ENCODE data around the gene SLC22A9.
A peak's percentile ranks its signal among the peaks of the same experiment; 100 is the strongest.
"Not testable (repeated sequence)": the region's sequence is repeated elsewhere in the genome, so short reads cannot be mapped to it uniquely, and the experiment has no call there.

The SLC22A9 gene

DNA sequence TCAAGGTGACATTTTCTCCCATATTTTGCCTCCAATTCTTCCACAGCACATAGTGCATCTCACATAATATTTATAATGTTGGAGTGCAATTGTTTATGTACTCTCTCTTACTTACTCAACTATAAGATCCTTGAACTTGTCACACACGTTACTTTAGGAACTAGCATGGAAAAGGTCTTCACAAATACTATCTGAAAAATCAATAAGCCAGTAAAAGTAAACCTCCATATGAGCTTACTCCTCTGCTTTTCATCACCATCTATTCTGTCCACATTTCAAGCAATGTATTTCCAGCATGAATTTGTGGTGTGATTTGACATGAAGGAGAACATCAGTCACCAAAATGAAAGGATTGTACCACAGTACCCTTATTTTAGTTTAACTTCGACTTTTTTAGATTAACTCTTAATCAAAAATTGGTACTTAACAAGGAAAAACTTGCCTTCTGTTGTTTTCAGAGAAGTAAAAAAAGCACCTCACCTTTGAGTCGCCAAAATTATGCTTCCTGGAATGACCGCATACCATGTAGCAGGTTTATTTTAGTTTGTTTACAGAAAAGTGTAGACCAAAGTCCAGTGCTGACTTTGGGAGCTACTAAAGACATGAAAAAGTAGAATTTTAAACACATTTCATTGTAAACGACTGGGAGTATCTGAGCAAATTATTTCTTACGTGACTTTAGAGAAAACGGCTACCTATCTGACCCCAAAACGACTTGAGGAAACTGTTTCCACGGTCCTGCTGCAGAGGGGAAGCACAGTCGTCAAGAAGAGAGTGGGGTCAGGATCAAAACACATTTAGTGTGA lies at the start of gene SLC22A9:
Gene SLC22A9, plus strand, starts transcription at position 621 of the 806 bp plus-strand sequence. CDS start 272 bp downstream, outside the sequence.
- no peak for DNase-seq

DNA sequence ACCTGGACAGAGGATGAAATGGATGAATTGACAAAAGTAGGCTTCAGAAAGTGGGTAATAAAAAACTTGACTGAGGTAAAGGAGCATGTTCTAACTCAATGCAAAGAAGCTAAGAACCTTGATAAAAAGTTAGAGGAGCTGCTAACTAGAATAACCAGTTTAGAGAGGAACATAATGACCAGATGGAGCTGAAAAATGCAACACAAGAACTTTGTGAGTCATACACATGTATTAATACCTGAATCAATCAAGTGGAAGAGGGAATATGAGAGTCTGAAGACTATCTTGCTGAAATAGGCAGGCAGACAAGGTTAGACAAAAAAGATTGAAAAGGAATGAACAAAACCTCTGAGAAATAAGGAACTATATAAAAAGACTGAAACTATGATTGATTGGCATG lies 47.9 kb upstream of the SLC22A9 start:
- no peak for DNase-seq

DNA sequence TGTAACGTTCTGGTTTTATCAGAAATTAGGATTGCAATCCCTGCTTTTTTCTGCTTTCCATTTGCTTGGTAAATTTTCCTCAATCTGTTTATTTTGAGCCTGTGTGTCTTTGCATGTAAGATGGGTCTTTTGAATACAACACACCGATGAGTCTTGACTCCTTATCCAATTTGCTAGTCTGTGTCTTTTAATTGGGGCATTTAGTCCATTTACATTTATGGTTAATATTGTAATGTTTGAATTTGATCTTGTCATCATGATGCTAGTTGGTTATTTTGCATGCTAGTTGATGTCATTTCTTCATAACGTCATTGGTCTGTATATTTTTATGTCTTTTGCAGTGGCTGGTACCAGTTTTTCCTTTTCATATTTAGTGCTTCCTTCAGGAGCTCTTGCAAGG lies 34.5 kb upstream of the SLC22A9 start:
- DNase-seq, result not testable (repeated sequence)

DNA sequence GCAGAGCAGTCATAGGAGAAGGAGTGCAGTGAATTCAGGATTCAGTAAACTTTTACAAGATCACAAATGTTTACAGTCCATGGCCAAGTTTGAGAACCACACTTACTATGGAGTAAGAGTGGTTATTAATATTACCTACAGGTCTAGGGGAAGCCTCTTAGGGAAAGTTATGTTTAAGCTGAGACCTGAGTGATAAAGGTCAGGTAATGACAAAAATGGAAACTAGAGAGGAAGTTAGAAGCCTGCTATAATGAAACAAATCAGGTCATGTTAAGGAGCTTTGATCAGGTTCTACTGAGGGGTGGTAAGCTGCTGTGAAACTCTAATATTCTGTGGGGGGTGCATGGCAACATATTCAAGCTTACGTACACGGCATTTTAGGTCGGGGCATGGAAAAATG lies 32.5 kb upstream of the SLC22A9 start:
- no peak for DNase-seq

DNA sequence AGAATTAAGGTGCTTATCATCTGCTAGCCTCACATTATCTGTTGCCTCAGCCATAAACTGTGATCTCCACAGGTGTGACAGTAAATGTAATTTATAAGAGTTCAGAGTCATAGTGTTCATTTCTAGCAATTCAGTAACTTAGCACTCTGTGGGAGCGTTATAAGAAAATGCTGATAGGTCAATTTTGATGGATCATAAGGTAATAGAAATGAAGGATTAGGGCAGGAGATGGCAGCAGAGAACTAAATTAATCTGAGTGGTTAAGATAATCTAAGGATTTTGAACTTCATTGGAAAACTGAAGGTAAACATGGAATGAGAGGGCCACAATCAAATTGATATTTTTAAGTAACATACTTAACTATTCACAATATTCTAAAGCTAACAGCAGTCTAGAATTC lies 26.5 kb upstream of the SLC22A9 start:
- DNase-seq, result no peak

DNA sequence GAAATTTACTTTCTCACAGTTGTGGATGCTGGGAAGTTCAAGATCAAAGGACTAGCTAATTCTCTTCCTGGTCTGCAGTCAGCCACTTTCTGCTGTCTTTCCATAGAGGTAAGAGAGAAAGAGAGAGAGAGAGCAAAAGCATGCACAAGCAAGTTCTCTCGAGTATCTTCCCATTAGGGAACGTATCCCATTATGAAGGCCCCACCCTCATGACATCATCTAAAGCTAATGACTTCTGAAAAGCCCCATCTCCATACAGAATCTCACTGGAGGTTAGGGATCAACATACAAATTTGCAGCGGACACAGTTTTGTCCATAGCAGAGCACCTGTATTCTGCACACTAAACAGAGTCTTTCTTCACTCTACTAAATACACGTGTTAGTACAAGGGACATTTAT lies 17.4 kb upstream of the SLC22A9 start:
- no peak for DNase-seq

DNA sequence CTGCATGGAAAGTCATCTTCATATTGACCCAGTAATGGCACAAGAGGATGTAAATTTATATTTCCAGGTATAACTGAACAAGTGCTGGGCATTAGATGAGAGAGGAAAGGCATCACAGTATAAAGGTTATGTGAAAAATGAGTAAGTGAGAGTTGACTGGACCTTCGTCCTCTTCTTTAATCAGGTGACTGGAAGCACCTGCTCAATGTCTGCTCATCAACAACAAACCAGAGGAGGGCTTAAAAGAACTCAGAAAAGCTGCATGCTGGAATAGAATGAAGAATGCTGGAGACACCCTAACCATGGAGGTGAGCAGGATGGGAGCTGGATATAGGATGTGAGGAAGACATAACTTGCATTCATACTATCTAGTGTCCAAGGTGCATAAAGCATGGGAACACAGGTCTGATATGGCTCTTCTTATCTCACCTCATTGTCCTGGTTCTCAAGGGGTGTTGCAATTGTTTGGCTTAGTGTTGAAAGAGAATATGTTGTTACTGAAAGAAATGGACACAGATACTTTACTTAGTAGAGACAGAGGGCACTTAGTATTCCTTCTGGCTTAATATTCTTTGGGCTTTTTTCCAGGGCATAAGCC lies 7.3 kb upstream of the SLC22A9 start:
- DNase-seq, result no peak

DNA sequence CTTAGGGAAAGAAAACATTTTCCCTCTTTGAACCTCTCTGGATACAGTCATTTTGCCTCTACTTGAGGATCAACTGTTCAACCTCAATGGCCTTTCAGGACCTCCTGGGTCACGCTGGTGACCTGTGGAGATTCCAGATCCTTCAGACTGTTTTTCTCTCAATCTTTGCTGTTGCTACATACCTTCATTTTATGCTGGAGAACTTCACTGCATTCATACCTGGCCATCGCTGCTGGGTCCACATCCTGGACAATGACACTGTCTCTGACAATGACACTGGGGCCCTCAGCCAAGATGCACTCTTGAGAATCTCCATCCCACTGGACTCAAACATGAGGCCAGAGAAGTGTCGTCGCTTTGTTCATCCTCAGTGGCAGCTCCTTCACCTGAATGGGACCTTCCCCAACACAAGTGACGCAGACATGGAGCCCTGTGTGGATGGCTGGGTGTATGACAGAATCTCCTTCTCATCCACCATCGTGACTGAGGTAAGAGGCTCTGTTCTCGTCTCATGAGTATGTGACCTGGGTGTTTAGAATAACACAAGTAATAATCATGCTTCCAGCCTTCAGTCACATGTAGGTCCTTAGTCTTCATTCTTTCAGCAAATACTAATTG lies 495 bp downstream of the SLC22A9 start:
- no peak for DNase-seq

DNA sequence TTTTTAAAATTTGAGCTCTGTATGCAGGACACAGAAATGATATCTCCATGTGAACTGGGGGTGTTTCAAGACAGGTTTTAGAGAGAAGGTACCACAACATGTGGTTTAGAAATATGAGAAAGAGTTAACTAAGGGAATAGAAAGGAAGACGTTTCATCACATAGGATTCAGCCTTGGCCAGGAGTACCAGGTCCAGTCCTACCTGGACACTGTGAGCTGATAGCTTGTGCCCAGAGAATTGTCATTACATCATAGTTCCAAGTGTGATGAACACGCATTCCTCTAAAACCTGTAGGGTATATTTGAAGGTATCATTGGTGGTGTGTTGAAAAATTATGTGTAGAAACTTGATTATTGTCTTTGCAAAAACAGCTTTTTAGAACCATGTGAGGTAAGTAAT lies 1.8 kb downstream of the SLC22A9 start:
- no peak for DNase-seq

DNA sequence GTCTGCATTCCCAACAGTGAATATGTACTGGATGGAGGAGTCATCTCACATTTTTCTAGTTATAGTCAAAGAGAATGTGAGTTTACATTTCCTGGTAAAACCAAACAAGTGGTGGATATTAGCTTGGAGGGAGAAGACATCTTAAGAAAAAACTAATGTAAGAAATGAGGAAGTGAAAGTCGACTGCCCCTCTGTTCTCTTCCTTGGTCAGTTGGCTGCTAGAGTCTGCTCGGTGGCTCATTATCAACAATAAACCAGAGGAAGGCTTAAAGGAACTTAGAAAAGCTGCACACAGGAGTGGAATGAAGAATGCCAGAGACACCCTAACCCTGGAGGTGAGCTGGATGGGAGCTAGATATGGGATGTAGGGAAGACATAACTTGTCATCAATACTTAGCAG lies 5.8 kb downstream of the SLC22A9 start:
- peak; percentile 34 for DNase-seq

DNA sequence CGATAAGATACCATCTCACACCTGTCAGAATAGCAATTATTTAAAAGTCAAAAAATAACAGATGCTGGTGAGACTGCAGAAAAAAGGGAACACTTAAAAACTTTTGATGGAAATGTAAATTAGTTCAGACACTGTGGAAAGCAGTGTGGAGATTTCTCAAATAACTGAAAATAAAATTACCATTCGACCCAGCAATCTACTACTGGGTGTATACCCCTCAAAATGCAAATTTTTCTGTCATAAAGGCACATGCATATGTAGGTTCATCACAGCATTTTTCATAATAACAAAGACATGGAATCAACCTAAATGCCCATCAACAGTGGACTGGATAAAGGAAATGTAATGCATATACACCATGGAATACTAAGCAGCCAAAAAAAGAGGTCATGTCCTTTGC lies 10.5 kb downstream of the SLC22A9 start:
- DNase-seq, result no peak

DNA sequence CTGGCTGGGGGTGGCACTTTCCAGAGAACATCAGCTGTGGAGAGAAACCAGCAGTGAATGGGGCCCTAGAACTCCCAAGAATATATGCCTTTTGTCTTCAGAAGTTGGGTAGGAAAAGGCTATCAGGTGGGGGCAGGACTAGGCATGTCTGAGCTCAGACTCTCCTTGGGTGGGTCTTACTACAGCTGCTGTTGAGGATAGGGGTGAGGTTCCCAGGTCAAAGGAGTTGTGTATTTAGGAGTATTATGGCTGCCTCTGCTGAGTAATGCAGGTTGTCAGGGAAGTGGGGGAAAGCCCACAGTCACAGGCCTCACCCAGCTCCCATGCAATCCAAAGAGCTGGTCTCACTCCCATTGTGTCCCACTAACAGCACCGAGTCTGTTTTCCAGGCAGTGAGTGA lies 26.1 kb downstream of the SLC22A9 start:
- no peak for DNase-seq

DNA sequence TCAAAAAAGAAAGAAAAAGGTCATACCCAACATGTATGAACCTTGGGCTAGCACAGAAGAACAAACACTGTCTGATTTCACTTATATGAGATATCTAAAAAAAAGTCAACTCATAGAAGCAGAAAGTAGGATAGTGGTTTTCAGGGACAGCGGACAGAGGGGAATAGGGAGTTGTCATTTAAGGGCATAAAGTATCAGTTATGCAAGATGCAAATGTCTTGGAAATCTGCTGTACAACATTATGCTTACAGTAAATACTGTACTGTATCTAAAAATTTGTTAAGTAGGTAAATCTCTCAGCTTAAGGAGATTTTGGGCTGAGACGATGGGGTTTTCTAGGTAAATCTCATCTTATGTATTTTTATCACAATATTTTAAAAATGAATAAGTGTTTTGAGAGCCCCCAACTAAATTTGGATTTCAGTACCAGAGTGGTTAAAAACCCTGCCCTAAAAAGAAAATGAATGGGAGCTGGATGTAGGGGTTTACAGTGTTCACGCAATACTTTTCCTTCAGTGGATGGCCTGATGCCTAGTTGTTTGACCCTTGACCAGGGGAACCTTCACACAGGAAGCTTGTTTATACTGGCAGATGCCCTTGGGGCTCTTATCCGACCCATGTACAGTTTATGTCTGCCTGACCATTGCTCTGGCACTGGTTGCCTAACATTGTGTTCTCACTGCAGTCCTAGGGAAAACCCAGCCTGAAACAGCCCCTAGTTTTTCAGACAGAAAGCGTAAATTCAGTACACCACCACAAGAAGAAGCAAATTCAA lies 34.8 kb downstream of the SLC22A9 start:
- DNase-seq, result no peak

DNA sequence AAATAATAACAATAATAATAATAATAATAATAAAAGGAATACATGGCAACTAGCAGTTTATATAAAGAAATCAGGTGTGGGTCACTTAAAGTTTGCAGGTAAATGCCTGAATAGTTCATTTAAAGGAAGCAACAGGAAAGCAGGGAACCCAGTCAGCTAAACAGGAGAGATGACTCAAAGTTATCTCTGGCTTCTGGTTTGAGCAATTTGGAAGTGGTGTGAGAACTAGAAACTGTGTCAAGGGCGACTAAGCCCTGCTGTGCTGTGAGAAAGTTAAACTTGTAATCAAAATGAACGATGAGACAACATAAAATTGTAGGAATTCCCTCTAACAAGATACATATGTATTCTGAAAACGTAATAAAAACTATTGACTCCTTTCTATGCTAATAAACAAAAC lies 35.5 kb downstream of the SLC22A9 start:
- DNase-seq, result no peak

DNA sequence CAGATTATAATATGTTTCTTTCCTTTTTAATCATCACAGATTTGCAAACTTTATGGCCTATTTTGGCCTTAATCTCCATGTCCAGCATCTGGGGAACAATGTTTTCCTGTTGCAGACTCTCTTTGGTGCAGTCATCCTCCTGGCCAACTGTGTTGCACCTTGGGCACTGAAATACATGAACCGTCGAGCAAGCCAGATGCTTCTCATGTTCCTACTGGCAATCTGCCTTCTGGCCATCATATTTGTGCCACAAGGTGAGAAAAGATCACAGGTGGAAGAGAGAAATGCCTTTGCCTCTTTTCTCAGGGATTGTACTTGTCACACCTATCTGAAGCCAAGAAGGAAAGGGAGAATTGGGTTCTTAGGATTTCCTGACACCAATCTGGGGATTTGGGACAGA lies 36.9 kb downstream of the SLC22A9 start:
- no peak for DNase-seq

DNA sequence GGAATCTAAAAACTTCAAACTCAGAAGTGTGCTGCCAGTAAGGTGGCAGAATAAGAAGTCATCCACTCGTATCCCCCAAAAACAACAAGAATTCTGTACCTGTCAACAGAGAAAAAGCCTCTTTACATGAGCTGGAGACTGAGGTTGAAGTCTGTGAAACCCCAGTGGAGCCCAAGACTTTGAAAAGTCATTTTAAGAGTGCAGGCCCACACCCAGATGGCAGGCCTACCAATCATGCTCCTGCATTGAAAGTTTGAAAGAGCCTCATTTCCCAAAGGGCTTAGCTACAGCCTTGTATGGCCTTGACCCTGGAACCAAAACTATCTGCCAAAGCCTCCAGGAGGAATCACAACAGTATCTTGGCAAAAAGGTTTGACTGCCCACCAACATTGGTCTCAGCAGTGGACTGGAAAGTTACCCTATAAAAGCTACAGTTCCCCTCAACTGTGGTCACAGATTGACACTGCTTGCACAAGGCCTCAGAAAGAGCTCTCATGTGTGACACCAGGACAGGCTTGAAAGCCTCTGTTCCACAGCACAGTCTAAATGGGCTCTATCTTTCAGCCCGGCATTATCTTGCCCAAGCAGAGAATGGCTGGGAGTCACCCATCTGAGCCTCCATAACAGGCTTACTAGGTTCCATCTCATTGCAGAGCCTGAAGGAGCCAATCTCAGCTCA lies 47.7 kb downstream of the SLC22A9 start:
- no peak for DNase-seq

DNA sequence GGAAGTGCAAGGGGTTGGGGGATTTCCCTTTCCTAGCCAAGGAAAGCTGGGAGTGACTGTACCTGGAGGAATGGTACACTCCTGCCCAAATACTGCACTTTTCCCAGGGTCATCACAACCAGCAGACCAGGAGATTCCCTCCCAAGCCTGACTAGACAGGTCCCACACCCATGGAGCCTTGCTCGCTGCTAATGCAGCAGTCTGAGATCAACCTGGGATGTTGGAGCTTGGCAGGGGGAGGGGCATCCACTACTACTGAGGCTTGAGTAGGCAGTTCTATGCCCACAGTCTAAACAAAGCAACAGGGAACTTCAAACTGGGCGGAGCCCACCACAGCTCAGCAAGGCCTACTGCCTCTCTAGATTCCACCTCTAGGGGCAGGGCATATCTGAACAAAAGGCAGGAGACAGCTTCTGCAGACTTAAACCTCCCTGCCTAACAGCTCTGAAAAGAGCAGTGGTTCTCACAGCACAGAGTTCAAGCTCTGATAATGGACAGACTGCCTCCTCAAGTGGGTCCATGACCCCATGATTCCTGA lies 58.5 kb downstream of the SLC22A9 start:
- no peak for DNase-seq

DNA sequence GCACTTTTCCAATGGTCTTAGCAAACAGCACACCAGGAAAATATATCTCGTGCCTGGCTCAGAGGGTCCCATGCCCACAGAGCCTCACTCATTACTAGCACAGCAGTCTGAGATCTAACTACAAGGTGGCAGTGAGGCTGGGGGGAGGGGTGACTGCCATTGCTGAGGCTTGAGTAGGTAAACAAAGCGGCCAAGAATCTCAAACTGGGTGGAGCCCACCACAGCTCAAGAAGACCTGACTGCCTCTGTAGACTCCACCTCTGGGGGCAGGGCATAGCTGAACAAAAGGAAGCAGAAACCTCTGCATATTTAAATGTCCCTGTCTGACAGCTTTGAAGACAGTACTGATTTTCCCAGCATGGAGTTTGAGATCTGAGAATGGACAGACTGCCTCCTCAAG lies 61.1 kb downstream of the SLC22A9 start:
- not testable (repeated sequence) for DNase-seq

DNA sequence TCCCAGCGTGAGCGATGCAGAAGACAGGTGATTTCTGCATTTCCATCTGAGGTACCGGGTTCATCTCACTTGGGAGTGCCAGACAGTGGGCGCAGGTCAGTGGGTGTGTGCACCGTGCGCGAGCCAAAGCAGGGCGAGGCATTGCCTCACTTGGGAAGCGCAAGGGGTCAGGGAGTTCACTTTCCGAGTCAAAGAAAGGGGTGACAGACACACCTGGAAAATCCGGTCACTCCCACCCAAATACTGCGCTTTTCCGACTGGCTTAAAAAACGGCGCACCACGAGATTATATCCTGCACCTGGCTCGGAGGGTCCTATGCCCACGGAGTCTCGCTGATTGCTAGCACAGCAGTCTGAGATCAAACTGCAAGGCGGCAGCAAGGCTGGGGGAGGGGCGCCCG lies 65.8 kb downstream of the SLC22A9 start:
- not testable (repeated sequence) for DNase-seq

DNA sequence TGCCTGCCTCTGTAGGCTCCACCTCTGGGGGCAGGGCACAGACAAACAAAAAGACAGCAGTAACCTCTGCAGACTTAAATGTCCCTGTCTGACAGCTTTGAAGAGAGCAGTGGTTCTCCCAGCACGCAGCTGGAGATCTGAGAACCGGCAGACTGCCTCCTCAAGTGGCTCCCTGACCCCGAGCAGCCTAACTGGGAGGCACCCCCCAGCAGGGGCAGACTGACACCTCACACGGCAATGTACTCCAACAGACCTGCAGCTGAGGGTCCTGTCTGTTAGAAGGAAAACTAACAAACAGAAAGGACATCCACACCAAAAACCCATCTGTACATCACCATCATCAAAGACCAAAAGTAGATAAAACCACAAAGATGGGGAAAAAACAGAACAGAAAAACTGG lies 66.2 kb downstream of the SLC22A9 start:
- not testable (repeated sequence) for DNase-seq

DNA sequence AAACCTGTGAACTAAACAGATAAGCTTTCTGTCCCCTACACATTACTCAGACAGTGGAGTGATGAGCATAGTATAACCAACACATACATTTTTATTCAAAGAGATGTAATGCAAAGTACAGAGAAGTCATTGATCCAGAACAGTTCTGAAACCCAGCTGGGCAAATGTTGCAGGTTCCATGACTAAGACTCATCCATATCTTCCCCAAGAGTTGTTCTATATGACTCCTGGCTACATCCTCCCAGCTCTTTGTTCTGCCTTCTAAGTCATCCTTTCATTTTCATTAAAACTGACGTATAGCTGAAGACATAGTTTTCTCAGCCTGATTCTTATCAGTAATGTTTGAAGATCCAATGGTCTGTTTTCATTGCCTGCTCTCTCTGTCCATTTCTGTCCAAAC lies 74.1 kb downstream of the SLC22A9 start:
- DNase-seq, result no peak

DNA sequence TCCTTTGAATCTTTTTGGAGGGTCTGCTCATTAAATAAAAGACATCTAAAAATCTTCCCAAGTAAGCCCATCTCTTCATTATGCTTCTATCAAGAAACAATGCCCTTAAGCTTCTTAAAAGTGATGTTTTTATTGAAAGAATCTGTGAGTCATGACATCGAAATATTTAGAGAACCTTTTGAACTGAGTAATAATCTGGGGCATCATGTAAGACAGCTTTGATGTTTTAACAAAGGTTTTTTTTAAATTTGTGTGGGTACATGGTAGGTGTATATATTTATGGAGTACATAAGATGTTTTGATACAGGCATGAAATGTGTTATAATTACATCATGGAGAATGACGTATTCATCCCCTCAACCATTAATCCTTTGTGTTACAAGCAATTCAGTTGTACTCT lies 74.6 kb downstream of the SLC22A9 start:
- DNase-seq, result no peak

DNA sequence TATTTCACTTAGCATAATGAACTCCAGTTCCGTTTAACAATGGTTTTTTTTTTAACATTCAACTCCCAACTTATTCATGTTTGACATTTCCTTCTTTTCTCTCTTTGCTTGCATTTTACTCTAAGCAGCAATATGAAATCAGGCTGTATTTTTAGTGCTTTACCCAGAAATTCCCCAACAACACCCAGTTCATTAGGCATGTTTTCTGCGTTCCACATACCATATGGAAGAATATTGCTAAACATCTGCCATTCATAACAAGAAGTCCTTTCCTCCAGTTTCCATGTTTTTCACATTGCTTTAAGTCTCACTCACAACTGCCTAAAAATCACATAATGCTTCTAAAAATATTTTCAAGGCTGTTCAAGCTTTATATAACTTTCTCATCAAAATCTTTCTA lies 75.5 kb downstream of the SLC22A9 start:
- no peak for DNase-seq

All from suppressor macrophage treated with lipopolysaccharide for 4 hours (primary cell).